Ovary (tissue), 3 donors: Measurements from ENCODE around the gene DDX18.

Experiments
- EP300 ChIP-seq: sonication (generic); formaldehyde crosslinking; IDR thresholded peaks from one replicate; pipeline ENCODE4 v1.6.1; 2017; ENCODE audit warnings: antibody characterized with exemption
- POLR2A ChIP-seq: fragments of 450-650 bp; IDR thresholded peaks from one replicate; pipeline ENCODE4 v1.6.1; 2017; ENCODE audit warnings: antibody characterized with exemption, mild to moderate bottlenecking, moderate library complexity
- TF ChIP-seq, protein P1 (sequence below), 3 donors: fragments of 450-650 bp in 2 of 3; fragments of 200-600 bp in 1 of 3; IDR thresholded peaks; one replicate each; pipeline versions ENCODE4 v1.5.1 to v1.8.0; 2016 to 2022; ENCODE audit warnings: antibody characterized with exemption in 3 of 3, mild to moderate bottlenecking in 1 of 3
- donor health status: DM: no; HTN: no; CAD: no.

GRCh38 chr2:117845304-117845703 lies 30.8 kb downstream of the DDX18 start:
- no peak for TF ChIP-seq POLR2A
- TF ChIP-seq, protein P1, sequence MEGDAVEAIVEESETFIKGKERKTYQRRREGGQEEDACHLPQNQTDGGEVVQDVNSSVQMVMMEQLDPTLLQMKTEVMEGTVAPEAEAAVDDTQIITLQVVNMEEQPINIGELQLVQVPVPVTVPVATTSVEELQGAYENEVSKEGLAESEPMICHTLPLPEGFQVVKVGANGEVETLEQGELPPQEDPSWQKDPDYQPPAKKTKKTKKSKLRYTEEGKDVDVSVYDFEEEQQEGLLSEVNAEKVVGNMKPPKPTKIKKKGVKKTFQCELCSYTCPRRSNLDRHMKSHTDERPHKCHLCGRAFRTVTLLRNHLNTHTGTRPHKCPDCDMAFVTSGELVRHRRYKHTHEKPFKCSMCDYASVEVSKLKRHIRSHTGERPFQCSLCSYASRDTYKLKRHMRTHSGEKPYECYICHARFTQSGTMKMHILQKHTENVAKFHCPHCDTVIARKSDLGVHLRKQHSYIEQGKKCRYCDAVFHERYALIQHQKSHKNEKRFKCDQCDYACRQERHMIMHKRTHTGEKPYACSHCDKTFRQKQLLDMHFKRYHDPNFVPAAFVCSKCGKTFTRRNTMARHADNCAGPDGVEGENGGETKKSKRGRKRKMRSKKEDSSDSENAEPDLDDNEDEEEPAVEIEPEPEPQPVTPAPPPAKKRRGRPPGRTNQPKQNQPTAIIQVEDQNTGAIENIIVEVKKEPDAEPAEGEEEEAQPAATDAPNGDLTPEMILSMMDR (IDR thresholded peaks at IDR 0.05), result no peak
- TF ChIP-seq EP300, result no peak
